DOHH2 (cell line): Measurements from ENCODE around the gene DQX1.
A peak's percentile ranks its signal among the peaks of the same experiment; 100 is the strongest.

Experiments used
- H3F3A ChIP-seq: fragments of 200-600 bp; sonication (generic), shearing (Covaris generic); 2 replicates; pipeline ENCODE4 v1.6.0; 2016; ENCODE audit warnings: antibody characterized with exemption, mild to moderate bottlenecking; ENCODE audit not compliant: control insufficient read depth, insufficient read depth
- H3K27ac ChIP-seq: fragments of 200-600 bp; sonication (generic); 2 replicates; pipeline ENCODE4 v1.5.1; 2014; ENCODE audit warnings: low read depth, mild to moderate bottlenecking, low read length, moderate library complexity
- H3K27me3 ChIP-seq: fragments of 200-600 bp; sonication (generic); 2 replicates; pipeline ENCODE4 v1.6.1; 2014; ENCODE audit warnings: mild to moderate bottlenecking, low read length, mixed read lengths; ENCODE audit not compliant: control insufficient read depth
- H3K36me3 ChIP-seq: fragments of 200-600 bp; sonication (generic); 2 replicates; pipeline ENCODE4 v1.6.1; 2014; ENCODE audit warnings: mild to moderate bottlenecking, low read length, moderate library complexity, mixed read lengths; ENCODE audit not compliant: control insufficient read depth
- H3K4me1 ChIP-seq: fragments of 200-600 bp; sonication (generic); 2 replicates; pipeline ENCODE4 v1.6.1; 2014; ENCODE audit warnings: mild to moderate bottlenecking, low read length, mixed read lengths; ENCODE audit not compliant: control insufficient read depth
- H3K4me2 ChIP-seq: fragments of 200-600 bp; sonication (generic); 2 replicates; pipeline ENCODE4 v1.6.0; 2014; ENCODE audit warnings: mild to moderate bottlenecking, low read length, moderate library complexity
- H3K4me3 ChIP-seq: fragments of 200-600 bp; sonication (generic); 2 replicates; pipeline ENCODE4 v1.5.1; 2014; ENCODE audit warnings: mild to moderate bottlenecking, low read length, mixed read lengths
- H3K79me2 ChIP-seq: fragments of 200-600 bp; sonication (generic); 2 replicates; pipeline ENCODE4 v1.6.1; 2014; ENCODE audit warnings: mild to moderate bottlenecking, low read length, mixed read lengths; ENCODE audit not compliant: control insufficient read depth
- H3K9me2 ChIP-seq: fragments of 200-600 bp; sonication (generic); replicated peaks from 2 replicates; pipeline ENCODE4 v1.6.1; 2014; ENCODE audit warnings: mild to moderate bottlenecking, low read length, mixed read lengths; ENCODE audit not compliant: control insufficient read depth
- H3K9me3 ChIP-seq: fragments of 200-600 bp; sonication (generic); 2 replicates; pipeline ENCODE4 v1.6.1; 2014; ENCODE audit warnings: antibody characterized with exemption, low read length, mixed read lengths; ENCODE audit not compliant: control insufficient read depth, insufficient read depth
- H4K20me1 ChIP-seq: fragments of 200-600 bp; sonication (generic); 2 replicates; pipeline ENCODE4 v1.6.0; 2014; ENCODE audit warnings: low read depth, mild to moderate bottlenecking, antibody characterized with exemption, low read length, moderate library complexity; ENCODE audit not compliant: control insufficient read depth, insufficient read depth
- EZH2phosphoT487 ChIP-seq: fragments of 200-600 bp; sonication (generic); IDR thresholded peaks from 2 replicates; pipeline ENCODE4 v1.6.1; 2017; ENCODE audit warnings: borderline replicate concordance, mild to moderate bottlenecking, antibody characterized with exemption, low read length, moderate library complexity, mixed read lengths
- TF ChIP-seq, protein P1 (sequence below): fragments of 200-600 bp; sonication (generic); IDR thresholded peaks from one replicate; pipeline ENCODE4 v1.5.1; 2014; ENCODE audit warnings: antibody characterized with exemption, mild to moderate bottlenecking, low read depth, low read length; ENCODE audit not compliant: poor library complexity, severe bottlenecking

DQX1 gene

DNA sequence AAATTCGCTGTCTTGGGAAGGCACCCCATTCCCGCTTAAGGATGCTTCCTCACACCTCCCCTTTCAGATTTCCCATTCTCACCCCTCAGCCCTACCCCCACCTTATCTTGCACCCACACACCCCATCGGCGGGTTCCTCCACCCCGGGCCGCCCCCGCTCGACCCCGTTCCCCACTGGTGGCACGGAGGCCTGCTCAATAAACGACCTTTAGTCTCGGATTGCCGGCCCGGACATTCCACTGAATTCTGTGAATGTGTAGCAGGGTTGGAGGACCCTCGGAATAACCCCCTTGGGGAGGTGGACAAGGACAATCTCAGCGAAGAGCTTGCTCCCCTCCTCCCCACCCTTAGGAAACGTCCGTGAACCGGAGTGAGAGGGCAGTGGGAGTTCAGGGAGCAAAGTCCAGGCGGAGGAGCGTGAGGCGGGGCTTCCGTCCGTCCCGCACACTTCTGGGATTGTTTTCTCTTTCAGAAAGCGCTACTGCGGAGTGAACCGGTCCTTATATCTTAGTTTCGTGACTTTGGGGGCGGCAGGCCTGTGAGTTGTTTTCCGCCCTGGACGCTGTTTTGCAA is 23.8 kb downstream of the DQX1 start:
- Histone ChIP-seq H3K27ac (no peak overlapping the region), H3K79me2 (peaks cover 13% of the 10 kb centered on the region), H3K27me3 (peaks cover 61% of the 10 kb centered on the region), H3K4me2 (peak overlapping the region; percentile 82), H3K4me3 (peak overlapping the region; percentile 68), H4K20me1 (no peaks in the 10 kb centered on the region), H3K36me3 (peaks cover 11% of the 10 kb centered on the region), H3K9me3 (no peaks in the 10 kb centered on the region), H3K9me2 (no peaks in the 10 kb centered on the region), H3K4me1 (peaks cover 35% of the 10 kb centered on the region), H3F3A (no peaks in the 10 kb centered on the region)
- 0 out of 2 replicates have a peak, but pooled peaks have one; percentile 27 for TF ChIP-seq EZH2phosphoT487
- TF ChIP-seq, protein P1, sequence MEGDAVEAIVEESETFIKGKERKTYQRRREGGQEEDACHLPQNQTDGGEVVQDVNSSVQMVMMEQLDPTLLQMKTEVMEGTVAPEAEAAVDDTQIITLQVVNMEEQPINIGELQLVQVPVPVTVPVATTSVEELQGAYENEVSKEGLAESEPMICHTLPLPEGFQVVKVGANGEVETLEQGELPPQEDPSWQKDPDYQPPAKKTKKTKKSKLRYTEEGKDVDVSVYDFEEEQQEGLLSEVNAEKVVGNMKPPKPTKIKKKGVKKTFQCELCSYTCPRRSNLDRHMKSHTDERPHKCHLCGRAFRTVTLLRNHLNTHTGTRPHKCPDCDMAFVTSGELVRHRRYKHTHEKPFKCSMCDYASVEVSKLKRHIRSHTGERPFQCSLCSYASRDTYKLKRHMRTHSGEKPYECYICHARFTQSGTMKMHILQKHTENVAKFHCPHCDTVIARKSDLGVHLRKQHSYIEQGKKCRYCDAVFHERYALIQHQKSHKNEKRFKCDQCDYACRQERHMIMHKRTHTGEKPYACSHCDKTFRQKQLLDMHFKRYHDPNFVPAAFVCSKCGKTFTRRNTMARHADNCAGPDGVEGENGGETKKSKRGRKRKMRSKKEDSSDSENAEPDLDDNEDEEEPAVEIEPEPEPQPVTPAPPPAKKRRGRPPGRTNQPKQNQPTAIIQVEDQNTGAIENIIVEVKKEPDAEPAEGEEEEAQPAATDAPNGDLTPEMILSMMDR, result no peak

DNA sequence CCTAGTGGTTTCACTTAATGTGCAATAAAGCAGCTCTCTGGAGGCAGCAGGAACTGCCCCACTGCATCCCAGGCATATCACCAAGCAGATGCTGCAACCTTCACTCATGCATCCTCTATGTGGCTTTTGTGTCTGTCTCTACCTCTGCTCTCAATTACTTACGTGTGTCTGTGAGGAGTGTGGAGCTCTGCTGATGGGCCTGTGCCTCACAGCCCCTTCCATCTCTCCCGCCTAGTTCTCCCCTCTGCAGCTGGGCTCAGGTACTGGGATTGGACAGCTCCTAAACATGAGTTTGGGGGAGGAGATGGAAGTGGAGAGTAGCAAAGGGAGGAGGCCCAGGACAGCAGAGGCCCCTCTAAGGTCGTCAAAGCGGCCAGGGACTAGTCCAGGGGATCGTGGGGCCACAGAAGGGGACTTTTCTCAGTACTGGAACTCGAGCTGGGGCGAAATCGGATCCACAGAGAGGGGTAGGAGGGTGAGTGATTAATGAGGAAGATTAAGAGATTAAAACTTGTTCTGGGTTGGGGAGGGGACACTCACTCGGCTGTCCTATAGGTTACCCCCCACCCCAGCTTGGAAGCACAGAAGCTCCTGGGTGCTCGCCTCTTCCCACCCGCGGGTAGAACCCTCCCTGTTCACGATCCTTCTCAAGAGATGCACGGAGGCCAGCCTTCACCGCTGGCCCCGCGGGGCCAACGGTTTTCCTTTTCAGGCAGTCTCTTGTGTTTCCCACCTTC is 24.5 kb downstream of the DQX1 start:
- peaks cover 7% of the 10 kb centered on the region for H3K79me2 ChIP-seq
- TF ChIP-seq, protein P1, result no peak
- no peak for TF ChIP-seq EZH2phosphoT487
- H4K20me1 ChIP-seq, result no peaks in the 10 kb centered on the region
- no peaks in the 10 kb centered on the region for H3K9me3 ChIP-seq
- no peak overlapping the region for H3K4me3 ChIP-seq
- H3K9me2 ChIP-seq, result no peaks in the 10 kb centered on the region
- H3F3A ChIP-seq, result no peaks in the 10 kb centered on the region
- peaks cover 31% of the 10 kb centered on the region for H3K4me1 ChIP-seq
- H3K4me2 ChIP-seq, result no peak overlapping the region
- peaks cover 61% of the 10 kb centered on the region for H3K27me3 ChIP-seq
- H3K27ac ChIP-seq, result no peak overlapping the region
- peaks cover 11% of the 10 kb centered on the region for H3K36me3 ChIP-seq

DNA sequence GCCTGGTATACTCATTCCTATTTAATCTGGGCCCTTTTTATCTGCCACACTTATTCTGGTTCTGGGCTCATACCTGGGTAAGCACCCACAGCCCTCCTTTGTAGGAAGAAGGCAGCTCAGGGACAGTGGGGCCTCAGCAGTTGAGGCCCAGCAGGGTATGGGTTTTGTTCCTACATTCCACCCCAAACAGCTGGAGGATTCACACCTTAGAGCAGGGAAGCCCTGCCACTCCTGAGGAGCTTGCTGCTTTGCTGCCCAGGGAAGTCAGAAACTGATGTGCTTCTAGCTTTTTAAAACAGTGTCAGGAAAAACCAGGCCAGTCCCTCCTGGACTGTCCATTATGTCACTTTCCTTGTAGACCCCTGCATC is 25.5 kb downstream of the DQX1 start:
- Histone ChIP-seq H3K36me3 (peaks cover 6% of the 10 kb centered on the region), H3K4me3 (no peak overlapping the region), H3K27me3 (peaks cover 61% of the 10 kb centered on the region), H4K20me1 (no peaks in the 10 kb centered on the region), H3K4me1 (peaks cover 22% of the 10 kb centered on the region), H3F3A (no peaks in the 10 kb centered on the region), H3K9me2 (no peaks in the 10 kb centered on the region), H3K4me2 (no peak overlapping the region), H3K79me2 (peaks cover under 1% of the 10 kb centered on the region), H3K9me3 (no peaks in the 10 kb centered on the region), H3K27ac (no peak overlapping the region)
- TF ChIP-seq, protein P1, result no peak
- peak; percentile 4; the same call in 1 of the 2 replicates for TF ChIP-seq EZH2phosphoT487
